ENCODE measurements around the gene FNBP1. TPM values are rescaled to one million over a fixed set of nuclear protein-coding genes. Genes with fewer than 3 reads are reported as not detected.

Gene FNBP1
- total and polyA plus RNA-seq, 10 of the 15 experiments (the other 5 are each of a cell fraction or from before 2014, with no cell fraction given) = 64.5 to 353 (median 179) TPM

GRCh38 chr9:129885670-129886106 is 157.3 kb downstream of the FNBP1 start (continued):
- TF ChIP-seq MEF2A (IDR thresholded peaks at IDR 0.05; ENCODE audit: insufficient read depth, low read depth, low read length) (peak; percentile 47; the same call in 1 of the 2 replicates), RAD21 (IDR thresholded peaks at IDR 0.05; ENCODE audit: insufficient read depth, low read depth, low read length) (peak; percentile 82), NR2C1 (IDR thresholded peaks at IDR 0.05) (no peak), IKZF1 (conservative IDR thresholded peaks at IDR 0.05) (peak; percentile 83), TCF3 (IDR thresholded peaks at IDR 0.05; ENCODE audit: borderline replicate concordance, insufficient read depth, low read depth, low read length) (0 out of 2 replicates have a peak, but pooled peaks have one; percentile 50), MYB (IDR thresholded peaks at IDR 0.05; ENCODE audit: borderline replicate concordance, low read depth, low read length) (0 out of 2 replicates have a peak, but pooled peaks have one; percentile 4), TCF7 (IDR thresholded peaks at IDR 0.05; ENCODE audit: borderline replicate concordance) (no peak), HSF1 (IDR thresholded peaks at IDR 0.05; ENCODE audit: low read depth, low read length) (no peak), SKIL (IDR thresholded peaks at IDR 0.05; ENCODE audit: low read depth, poor library complexity, severe bottlenecking) (no peak), ATF3 (IDR thresholded peaks at IDR 0.05; ENCODE audit: borderline replicate concordance, extremely low read depth, low read depth, low read length) (no peak), MYC (IDR thresholded peaks at IDR 0.05; ENCODE audit: insufficient read depth, insufficient read length, insufficient replicate concordance, low read length, severe bottlenecking) (no peak), JUND (IDR thresholded peaks at IDR 0.05; ENCODE audit: low read depth, low read length) (no peak), MLLT1 (IDR thresholded peaks at IDR 0.05) (no peak), BRCA1 (IDR thresholded peaks at IDR 0.05; ENCODE audit: low read depth, low read length) (0 out of 2 replicates have a peak, but pooled peaks have one; percentile 8), PML (IDR thresholded peaks at IDR 0.05; ENCODE audit: low read length) (no peak), ZBTB4 (CRISPR knock-in tag; IDR thresholded peaks at IDR 0.05) (no peak), USF2 (IDR thresholded peaks at IDR 0.05; ENCODE audit: borderline replicate concordance, low read depth, low read length) (no peak)
